Parathyroid adenoma (tissue), 2 donors: ENCODE results near the gene ZFAND6.

Experiments
- H2AFZ ChIP-seq: fragments of 300-600 bp; sonication (generic); one replicate; pipeline ENCODE4 v1.7.0; 2017; ENCODE audit warnings: antibody characterized with exemption, mild to moderate bottlenecking
- H3K27ac ChIP-seq: fragments of 300-600 bp; sonication (generic); one replicate; pipeline ENCODE4 v1.7.0; 2017
- H3K27me3 ChIP-seq: fragments of 300-600 bp; sonication (generic); one replicate; pipeline ENCODE4 v1.7.0; 2017; ENCODE audit warnings: low read length; ENCODE audit not compliant: control insufficient read depth, insufficient read depth
- H3K36me3 ChIP-seq: fragments of 300-600 bp; sonication (generic); one replicate; pipeline ENCODE4 v1.7.0; 2017; ENCODE audit warnings: low read length; ENCODE audit not compliant: control insufficient read depth, insufficient read depth
- H3K4me1 ChIP-seq: fragments of 300-600 bp; sonication (generic); one replicate; pipeline ENCODE4 v1.7.0; 2017; ENCODE audit warnings: control low read depth
- H3K4me2 ChIP-seq: fragments of 300-600 bp; sonication (generic); one replicate; pipeline ENCODE4 v1.7.0; 2017; ENCODE audit warnings: low read length
- H3K4me3 ChIP-seq: fragments of 300-600 bp; sonication (generic); one replicate; pipeline ENCODE4 v1.7.0; 2017; ENCODE audit warnings: low read depth, low read length
- H3K79me2 ChIP-seq: fragments of 300-600 bp; sonication (generic); one replicate; pipeline ENCODE4 v1.7.0; 2017; ENCODE audit warnings: control low read depth
- H3K9ac ChIP-seq: fragments of 300-600 bp; sonication (generic); one replicate; pipeline ENCODE4 v1.7.0; 2017; ENCODE audit warnings: mild to moderate bottlenecking
- H3K9me3 ChIP-seq: fragments of 300-600 bp; sonication (generic); one replicate; pipeline ENCODE4 v1.7.0; 2017; ENCODE audit warnings: low read length; ENCODE audit not compliant: control insufficient read depth
- CTCF ChIP-seq: fragments of 300-600 bp; sonication (generic); IDR thresholded peaks from one replicate; pipeline ENCODE4 v1.7.0; 2017; ENCODE audit warnings: antibody characterized with exemption, mild to moderate bottlenecking
- donor health status: primary hyperparathyroidism.

The ZFAND6 gene

DNA sequence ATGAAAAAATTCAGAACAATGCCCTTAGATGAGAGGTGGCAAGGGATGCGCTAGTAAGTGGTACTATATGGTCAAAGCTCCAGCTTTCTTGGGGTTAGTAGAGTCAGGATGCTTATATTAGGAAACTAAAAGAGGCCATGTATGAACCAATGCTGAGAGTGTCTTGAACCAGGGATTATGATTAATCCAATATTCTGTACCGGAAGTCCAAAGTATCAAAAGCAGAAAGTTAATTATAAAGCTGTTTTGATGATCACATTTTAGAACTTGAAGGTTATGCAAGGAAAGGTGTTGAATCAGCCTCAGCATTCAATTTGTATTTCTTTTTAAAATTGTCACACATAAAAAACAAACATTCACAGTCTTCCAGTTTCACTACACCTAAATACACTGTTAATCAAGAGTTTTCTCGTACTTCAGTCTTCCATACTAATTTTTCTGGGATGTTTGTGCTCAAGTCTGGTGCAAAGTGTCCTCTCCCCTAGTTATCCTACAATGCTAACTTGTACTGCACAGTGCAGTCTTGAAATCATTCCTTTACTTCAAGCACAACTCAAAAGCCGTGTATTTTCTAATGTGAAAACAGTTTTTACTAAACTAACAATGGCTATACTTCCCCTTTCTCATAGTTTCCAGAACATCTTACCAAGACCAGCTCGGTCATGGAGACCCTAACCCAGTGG, 82.6 kb downstream of the ZFAND6 start:
- no peak overlapping the region for H3K4me2 ChIP-seq
- no peak for TF ChIP-seq CTCF
- H3K9me3 ChIP-seq: no peaks in the 10 kb centered on the region
- no peak overlapping the region for H3K27ac ChIP-seq
- no peak overlapping the region for H3K4me3 ChIP-seq
- H3K79me2 ChIP-seq: no peaks in the 10 kb centered on the region
- H3K9ac ChIP-seq: no peak overlapping the region
- H2AFZ ChIP-seq: no peak overlapping the region
- H3K36me3 ChIP-seq: no peaks in the 10 kb centered on the region
- no peaks in the 10 kb centered on the region for H3K27me3 ChIP-seq
- H3K4me1 ChIP-seq: no peaks in the 10 kb centered on the region

GRCh38 chr15:80142646-80143045, 83.2 kb downstream of the ZFAND6 start:
- Histone ChIP-seq H3K79me2 (no peaks in the 10 kb centered on the region), H2AFZ (no peak overlapping the region), H3K9ac (no peak overlapping the region), H3K27me3 (no peaks in the 10 kb centered on the region), H3K4me3 (no peak overlapping the region), H3K27ac (no peak overlapping the region), H3K36me3 (no peaks in the 10 kb centered on the region), H3K4me1 (no peaks in the 10 kb centered on the region), H3K9me3 (no peaks in the 10 kb centered on the region), H3K4me2 (no peak overlapping the region)
- TF ChIP-seq CTCF: no peak

DNA sequence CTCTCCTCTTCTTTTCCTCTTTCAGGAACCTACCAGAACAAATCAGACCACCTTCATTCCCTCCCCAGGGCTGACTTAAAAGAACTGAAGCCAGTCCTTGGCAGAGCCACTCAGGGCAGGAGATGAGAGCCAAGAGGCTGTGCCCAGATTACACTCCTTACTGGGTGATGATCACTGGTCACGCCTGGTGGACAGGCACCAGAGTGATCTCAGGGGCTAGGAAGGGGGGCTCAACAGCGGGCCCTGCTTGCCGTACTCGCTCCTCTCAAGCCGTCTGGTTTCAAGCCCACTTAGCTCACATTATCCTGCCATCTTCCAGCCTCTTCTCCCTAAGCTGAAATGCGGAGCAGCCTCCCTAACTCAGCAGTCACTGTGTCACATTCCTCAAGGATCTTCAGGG, 91.7 kb downstream of the ZFAND6 start:
- H3K27ac ChIP-seq: no peak overlapping the region
- H3K4me2 ChIP-seq: no peak overlapping the region
- no peak for TF ChIP-seq CTCF
- H3K9me3 ChIP-seq: no peaks in the 10 kb centered on the region
- H3K4me3 ChIP-seq: no peak overlapping the region
- no peaks in the 10 kb centered on the region for H3K36me3 ChIP-seq
- no peaks in the 10 kb centered on the region for H3K27me3 ChIP-seq
- H2AFZ ChIP-seq: no peak overlapping the region
- no peaks in the 10 kb centered on the region for H3K79me2 ChIP-seq
- H3K4me1 ChIP-seq: no peaks in the 10 kb centered on the region
- H3K9ac ChIP-seq: no peak overlapping the region

- Histone ChIP-seq H3K9me3 (no peaks in the 10 kb centered on the region), H3K4me2 (peak overlapping the region; percentile 65), H3K4me3 (no peak overlapping the region), H3K36me3 (no peaks in the 10 kb centered on the region), H3K27me3 (no peaks in the 10 kb centered on the region), H3K27ac (peak overlapping the region; percentile 41), H2AFZ (peak overlapping the region; percentile 73), H3K79me2 (no peaks in the 10 kb centered on the region), H3K4me1 (no peaks in the 10 kb centered on the region), H3K9ac (no peak overlapping the region)
- TF ChIP-seq CTCF: no peak
Measured at GRCh38 chr15:80151576-80151975, 92.1 kb downstream of the ZFAND6 start.
